Measurements from ENCODE around the gene PAM16. TPM values are rescaled to one million over a fixed set of nuclear protein-coding genes. Genes with fewer than 3 reads are reported as not detected.

The PAM16 gene
- total RNA-seq, 1 experiment from 2014 or later = 104 TPM

GRCh38 chr16:4370151-4370550 is 19.0 kb upstream of the PAM16 start:
- no peak overlapping the region for H3K27ac ChIP-seq (ENCODE audit: low read length)
- H3K9me3 ChIP-seq (ENCODE audit: control insufficient read depth, insufficient read depth, low read depth, low read length) = no peaks in the 10 kb centered on the region
- POLR2A ChIA-PET = interaction anchor here (0.6 kb wide), 1 partner anchor 711 kb away, joined by 3 read pairs; no protein-coding TSS in a partner anchor
- DNase-seq (ENCODE audit: low read depth, low spot score) (no peak), ATAC-seq (no peak)
- no peak for TF ChIP-seq TCF7L2 (IDR thresholded peaks at IDR 0.05; ENCODE audit: low read depth, low read length)
- TF ChIP-seq SIN3A (IDR thresholded peaks at IDR 0.05; ENCODE audit: borderline replicate concordance, insufficient read depth, low read depth, low read length) = no peak
- TF ChIP-seq CTCF (IDR thresholded peaks at IDR 0.05) = no peak
- TF ChIP-seq REST (IDR thresholded peaks at IDR 0.05; ENCODE audit: insufficient read depth in 1 of 2, low read depth in 2 of 2, low read length in 1 of 2) = no peak
- TF ChIP-seq POLR2AphosphoS5 (IDR thresholded peaks at IDR 0.05; ENCODE audit: low read depth, low read length) = no peak
- CTCF ChIA-PET = no interaction called here
- BruUV-seq (replicated peaks) = no TSS peak
- peaks cover 41% of the 10 kb centered on the region for H3K4me1 ChIP-seq (ENCODE audit: control insufficient read depth, insufficient read depth, low read length)
- no peak overlapping the region for H3K4me3 ChIP-seq (ENCODE audit: low read depth in 2 of 2, low read length in 2 of 2)
- H3K36me3 ChIP-seq (ENCODE audit: control insufficient read depth, insufficient read depth, low read length) = no peaks in the 10 kb centered on the region
- intact Hi-C loops (cut with micrococcal nuclease; ENCODE audit: unreplicated experiment) = no loop called here
- in situ Hi-C loops (cut with HindIII; ENCODE audit: low pct_unique_long_range_greater_than_20kb, low sequenced_read_pairs) = no loop called here
- no peaks in the 10 kb centered on the region for H3K27me3 ChIP-seq (ENCODE audit: control insufficient read depth, insufficient read depth, low read length)

DNA sequence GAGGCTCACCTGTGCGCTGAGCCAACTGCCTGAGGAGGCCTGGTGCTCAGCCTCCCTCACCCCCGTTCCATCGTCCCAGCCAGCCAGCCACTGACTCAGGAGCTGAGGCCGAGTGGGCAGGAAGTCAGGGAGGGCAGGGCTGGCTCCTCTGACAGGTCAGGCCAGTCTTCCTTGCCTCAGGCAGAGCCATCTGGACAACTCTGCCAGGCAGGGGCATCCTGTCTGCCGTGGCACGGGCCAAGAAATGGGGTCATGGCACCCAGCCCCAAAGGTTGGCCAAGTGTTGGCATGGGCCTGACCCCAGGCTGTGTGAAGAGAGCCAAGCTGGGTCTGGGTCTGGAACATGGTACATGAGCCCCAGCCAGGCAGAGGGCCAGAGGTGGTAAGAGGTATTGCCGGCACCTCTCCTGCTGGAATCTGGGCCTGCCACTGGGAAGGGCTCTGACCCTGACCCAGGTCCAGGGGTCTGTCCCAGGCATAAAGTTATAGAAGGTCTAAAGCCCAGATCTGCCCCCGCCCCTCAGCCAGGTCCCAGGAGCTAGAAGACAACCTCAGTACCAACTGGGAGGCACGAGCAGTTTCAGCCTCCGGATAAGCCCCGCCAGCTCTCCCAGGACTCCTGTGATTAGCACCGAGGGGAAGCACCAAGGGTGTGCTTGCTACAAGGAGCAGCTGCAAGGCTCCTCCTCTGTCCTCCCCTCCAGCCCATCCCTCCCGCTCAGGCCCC is 18.0 kb upstream of the PAM16 start:
- no peak for TF ChIP-seq POLR2AphosphoS5 (IDR thresholded peaks at IDR 0.05; ENCODE audit: low read depth, low read length)
- no peak for TF ChIP-seq REST (IDR thresholded peaks at IDR 0.05; ENCODE audit: insufficient read depth in 1 of 2, low read depth in 2 of 2, low read length in 1 of 2)
- no peak for TF ChIP-seq TCF7L2 (IDR thresholded peaks at IDR 0.05; ENCODE audit: low read depth, low read length)
- no peak for TF ChIP-seq SIN3A (IDR thresholded peaks at IDR 0.05; ENCODE audit: borderline replicate concordance, insufficient read depth, low read depth, low read length)
- TF ChIP-seq CTCF (IDR thresholded peaks at IDR 0.05) = no peak
- DNase-seq (ENCODE audit: low read depth, low spot score) (no peak), ATAC-seq (no peak)
- BruUV-seq (replicated peaks) = no TSS peak
- no peaks in the 10 kb centered on the region for H3K36me3 ChIP-seq (ENCODE audit: control insufficient read depth, insufficient read depth, low read length)
- H3K9me3 ChIP-seq (ENCODE audit: control insufficient read depth, insufficient read depth, low read depth, low read length) = no peaks in the 10 kb centered on the region
- in situ Hi-C loops (cut with HindIII; ENCODE audit: low pct_unique_long_range_greater_than_20kb, low sequenced_read_pairs) (no loop called here), intact Hi-C loops (cut with micrococcal nuclease; ENCODE audit: unreplicated experiment) (no loop called here)
- no peak overlapping the region for H3K4me3 ChIP-seq (ENCODE audit: low read depth in 2 of 2, low read length in 2 of 2)
- CTCF ChIA-PET = no interaction called here
- H3K27me3 ChIP-seq (ENCODE audit: control insufficient read depth, insufficient read depth, low read length) = no peaks in the 10 kb centered on the region
- POLR2A ChIA-PET = interaction anchor here (0.6 to 0.9 kb wide), 2 partner anchors 23 to 710 kb away, joined by 3 read pairs; no protein-coding TSS in a partner anchor
- H3K27ac ChIP-seq (ENCODE audit: low read length) = no peak overlapping the region
- peaks cover 32% of the 10 kb centered on the region for H3K4me1 ChIP-seq (ENCODE audit: control insufficient read depth, insufficient read depth, low read length)

Measured in Panc1 (cell line).